ENCODE results near the gene MCM9.

Gene MCM9

DNA sequence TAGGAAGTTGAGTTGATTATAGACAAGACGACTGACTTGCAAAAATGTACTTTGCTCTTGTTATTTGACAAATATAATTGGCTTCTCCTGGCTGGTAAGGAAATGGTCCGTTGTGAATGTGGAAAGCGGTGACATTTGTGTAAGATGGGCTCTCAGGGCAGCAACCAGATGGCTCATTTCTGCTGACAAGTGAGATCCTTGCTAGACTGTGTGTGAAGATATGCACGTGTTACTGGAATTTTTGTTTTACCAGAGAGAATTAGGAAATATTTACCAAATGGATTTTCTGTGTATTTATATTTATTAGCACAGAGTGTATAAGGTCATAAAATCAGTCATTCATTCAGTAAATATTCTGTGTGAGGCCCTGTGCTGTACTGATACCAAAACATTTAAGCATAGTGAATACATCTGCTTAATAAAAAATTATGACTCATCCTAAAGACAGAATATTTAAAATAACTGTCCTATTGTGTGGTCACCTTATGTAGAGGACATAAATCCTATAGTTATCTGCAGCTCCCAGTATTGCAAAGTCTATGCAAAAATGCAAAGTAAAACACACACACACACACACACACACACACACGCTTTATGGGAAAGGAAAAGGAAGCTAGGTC, 150.9 kb downstream of the MCM9 start:
- Histone ChIP-seq H3K4me3 (ENCODE audit: low read length) (no peak overlapping the region), H3K27me3 (ENCODE audit: control insufficient read depth, insufficient read depth, low read length) (no peaks in the 10 kb centered on the region), H3K4me1 (ENCODE audit: control insufficient read depth, insufficient read depth, low read length) (peaks cover 10% of the 10 kb centered on the region)

DNA sequence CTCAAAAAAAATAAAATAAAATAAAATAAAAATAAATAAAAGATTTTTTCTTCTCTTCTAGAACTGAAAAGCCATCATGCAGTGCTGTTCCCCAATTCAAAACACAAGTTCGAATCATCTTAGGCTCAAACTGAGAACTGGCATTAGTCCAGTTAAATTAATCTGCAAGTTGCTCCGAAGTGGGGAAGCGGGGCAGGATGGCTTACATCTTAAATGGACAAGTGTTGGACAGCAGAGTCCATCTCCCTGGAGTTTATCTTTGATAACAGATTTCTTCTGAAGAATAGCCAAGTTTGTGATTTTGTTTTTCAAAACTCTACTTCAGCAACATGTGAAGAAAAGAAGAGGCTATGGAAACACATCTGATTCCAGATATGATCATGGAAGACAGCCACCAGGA, 152.3 kb downstream of the MCM9 start:
- Histone ChIP-seq H3K27me3 (ENCODE audit: control insufficient read depth, insufficient read depth, low read length) (no peaks in the 10 kb centered on the region), H3K9ac (ENCODE audit: low read length) (no peak overlapping the region), H3K4me1 (ENCODE audit: control insufficient read depth, insufficient read depth, low read length) (peaks cover 10% of the 10 kb centered on the region), H3K9me3 (ENCODE audit: control insufficient read depth, low read length) (no peaks in the 10 kb centered on the region), H3K4me3 (ENCODE audit: low read length) (no peak overlapping the region), H3K36me3 (ENCODE audit: control insufficient read depth, insufficient read depth, low read length) (no peaks in the 10 kb centered on the region)

More for the DNA sequence above, 150.9 kb downstream of the MCM9 start:
- H3K9ac ChIP-seq (ENCODE audit: low read length), result no peak overlapping the region
- H3K36me3 ChIP-seq (ENCODE audit: control insufficient read depth, insufficient read depth, low read length), result no peaks in the 10 kb centered on the region
- no peaks in the 10 kb centered on the region for H3K9me3 ChIP-seq (ENCODE audit: control insufficient read depth, low read length)

- Histone ChIP-seq H3K4me1 (ENCODE audit: control insufficient read depth, insufficient read depth, low read length) (peaks cover 2% of the 10 kb centered on the region), H3K4me3 (ENCODE audit: low read length) (no peak overlapping the region), H3K9me3 (ENCODE audit: control insufficient read depth, low read length) (no peaks in the 10 kb centered on the region), H3K9ac (ENCODE audit: low read length) (no peak overlapping the region), H3K36me3 (ENCODE audit: control insufficient read depth, insufficient read depth, low read length) (no peaks in the 10 kb centered on the region), H3K27me3 (ENCODE audit: control insufficient read depth, insufficient read depth, low read length) (no peaks in the 10 kb centered on the region)
Observed at GRCh38 chr6:118781897-118782296, 153.1 kb downstream of the MCM9 start.

- Histone ChIP-seq H3K9ac (ENCODE audit: low read length) (no peak overlapping the region), H3K27me3 (ENCODE audit: control insufficient read depth, insufficient read depth, low read length) (no peaks in the 10 kb centered on the region), H3K9me3 (ENCODE audit: control insufficient read depth, low read length) (no peaks in the 10 kb centered on the region), H3K4me3 (ENCODE audit: low read length) (no peak overlapping the region), H3K36me3 (ENCODE audit: control insufficient read depth, insufficient read depth, low read length) (no peaks in the 10 kb centered on the region), H3K4me1 (ENCODE audit: control insufficient read depth, insufficient read depth, low read length) (no peaks in the 10 kb centered on the region)
Observed at GRCh38 chr6:118780668-118781067, 154.3 kb downstream of the MCM9 start.

GRCh38 chr6:118776607-118777549, 158.1 kb downstream of the MCM9 start:
- Histone ChIP-seq H3K9ac (ENCODE audit: low read length) (no peak overlapping the region), H3K4me3 (ENCODE audit: low read length) (no peak overlapping the region), H3K27me3 (ENCODE audit: control insufficient read depth, insufficient read depth, low read length) (no peaks in the 10 kb centered on the region), H3K4me1 (ENCODE audit: control insufficient read depth, insufficient read depth, low read length) (no peaks in the 10 kb centered on the region), H3K9me3 (ENCODE audit: control insufficient read depth, low read length) (no peaks in the 10 kb centered on the region), H3K36me3 (ENCODE audit: control insufficient read depth, insufficient read depth, low read length) (no peaks in the 10 kb centered on the region)

GRCh38 chr6:118775381-118775780, 159.6 kb downstream of the MCM9 start:
- Histone ChIP-seq H3K9me3 (ENCODE audit: control insufficient read depth, low read length) (no peaks in the 10 kb centered on the region), H3K4me3 (ENCODE audit: low read length) (no peak overlapping the region), H3K4me1 (ENCODE audit: control insufficient read depth, insufficient read depth, low read length) (no peaks in the 10 kb centered on the region), H3K36me3 (ENCODE audit: control insufficient read depth, insufficient read depth, low read length) (no peaks in the 10 kb centered on the region), H3K27me3 (ENCODE audit: control insufficient read depth, insufficient read depth, low read length) (no peaks in the 10 kb centered on the region), H3K9ac (ENCODE audit: low read length) (no peak overlapping the region)

GRCh38 chr6:118774581-118774980, 160.4 kb downstream of the MCM9 start:
- Histone ChIP-seq H3K4me3 (ENCODE audit: low read length) (no peak overlapping the region), H3K9me3 (ENCODE audit: control insufficient read depth, low read length) (no peaks in the 10 kb centered on the region), H3K27me3 (ENCODE audit: control insufficient read depth, insufficient read depth, low read length) (no peaks in the 10 kb centered on the region), H3K4me1 (ENCODE audit: control insufficient read depth, insufficient read depth, low read length) (no peaks in the 10 kb centered on the region), H3K36me3 (ENCODE audit: control insufficient read depth, insufficient read depth, low read length) (no peaks in the 10 kb centered on the region), H3K9ac (ENCODE audit: low read length) (no peak overlapping the region)

DNA sequence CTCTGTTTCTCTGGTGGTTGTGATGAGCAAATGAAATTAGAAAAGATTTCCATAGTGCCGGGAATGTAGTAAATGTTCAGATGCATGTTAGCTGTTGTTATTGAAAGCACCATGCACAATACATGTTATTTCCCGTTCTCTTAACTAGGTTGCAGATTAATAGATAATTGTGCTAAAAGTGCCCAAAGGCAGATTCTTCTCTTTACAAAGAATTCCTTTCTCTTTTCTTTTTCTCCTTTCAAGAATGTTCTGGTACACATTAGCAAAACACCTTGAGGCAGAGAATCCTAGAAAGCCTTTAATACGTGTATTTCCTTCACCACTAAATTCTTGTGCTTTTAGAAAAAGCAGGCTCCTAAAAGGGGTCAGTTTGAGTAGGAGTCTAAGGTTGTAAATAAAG, 162.1 kb downstream of the MCM9 start:
- no peaks in the 10 kb centered on the region for H3K27me3 ChIP-seq (ENCODE audit: control insufficient read depth, insufficient read depth, low read length)
- no peaks in the 10 kb centered on the region for H3K9me3 ChIP-seq (ENCODE audit: control insufficient read depth, low read length)
- H3K4me3 ChIP-seq (ENCODE audit: low read length), result no peak overlapping the region
- H3K36me3 ChIP-seq (ENCODE audit: control insufficient read depth, insufficient read depth, low read length), result no peaks in the 10 kb centered on the region
- H3K9ac ChIP-seq (ENCODE audit: low read length), result no peak overlapping the region
- H3K4me1 ChIP-seq (ENCODE audit: control insufficient read depth, insufficient read depth, low read length), result peaks cover 6% of the 10 kb centered on the region

- Histone ChIP-seq H3K9ac (ENCODE audit: low read length) (no peak overlapping the region), H3K4me3 (ENCODE audit: low read length) (no peak overlapping the region), H3K9me3 (ENCODE audit: control insufficient read depth, low read length) (no peaks in the 10 kb centered on the region), H3K36me3 (ENCODE audit: control insufficient read depth, insufficient read depth, low read length) (no peaks in the 10 kb centered on the region), H3K4me1 (ENCODE audit: control insufficient read depth, insufficient read depth, low read length) (peaks cover 6% of the 10 kb centered on the region), H3K27me3 (ENCODE audit: control insufficient read depth, insufficient read depth, low read length) (no peaks in the 10 kb centered on the region)
Observed at GRCh38 chr6:118771253-118771652, 163.7 kb downstream of the MCM9 start.

- Histone ChIP-seq H3K9ac (ENCODE audit: low read length) (no peak overlapping the region), H3K4me3 (ENCODE audit: low read length) (no peak overlapping the region), H3K9me3 (ENCODE audit: control insufficient read depth, low read length) (no peaks in the 10 kb centered on the region), H3K36me3 (ENCODE audit: control insufficient read depth, insufficient read depth, low read length) (no peaks in the 10 kb centered on the region), H3K4me1 (ENCODE audit: control insufficient read depth, insufficient read depth, low read length) (peaks cover 6% of the 10 kb centered on the region), H3K27me3 (ENCODE audit: control insufficient read depth, insufficient read depth, low read length) (no peaks in the 10 kb centered on the region)
Observed at GRCh38 chr6:118770835-118771234, 164.1 kb downstream of the MCM9 start.

- no peaks in the 10 kb centered on the region for H3K36me3 ChIP-seq (ENCODE audit: control insufficient read depth, insufficient read depth, low read length)
- H3K4me3 ChIP-seq (ENCODE audit: low read length), result no peak overlapping the region
- no peak overlapping the region for H3K9ac ChIP-seq (ENCODE audit: low read length)
- H3K9me3 ChIP-seq (ENCODE audit: control insufficient read depth, low read length), result no peaks in the 10 kb centered on the region
- H3K27me3 ChIP-seq (ENCODE audit: control insufficient read depth, insufficient read depth, low read length), result no peaks in the 10 kb centered on the region
- H3K4me1 ChIP-seq (ENCODE audit: control insufficient read depth, insufficient read depth, low read length), result peaks cover 6% of the 10 kb centered on the region
Observed at GRCh38 chr6:118770112-118770788, 164.7 kb downstream of the MCM9 start.

GRCh38 chr6:118768904-118769325, 166.0 kb downstream of the MCM9 start:
- H3K27me3 ChIP-seq (ENCODE audit: control insufficient read depth, insufficient read depth, low read length), result no peaks in the 10 kb centered on the region
- H3K4me3 ChIP-seq (ENCODE audit: low read length), result no peak overlapping the region
- peaks cover 6% of the 10 kb centered on the region for H3K4me1 ChIP-seq (ENCODE audit: control insufficient read depth, insufficient read depth, low read length)
- H3K9ac ChIP-seq (ENCODE audit: low read length), result no peak overlapping the region
- H3K36me3 ChIP-seq (ENCODE audit: control insufficient read depth, insufficient read depth, low read length), result no peaks in the 10 kb centered on the region
- H3K9me3 ChIP-seq (ENCODE audit: control insufficient read depth, low read length), result no peaks in the 10 kb centered on the region

Measured in mucosa of stomach (tissue), 1 donor.